ENCODE results near the gene IPP.

IPP gene

GRCh38 chr1:45750298-45751038 is at the start of gene IPP:
IPP (minus strand) TSS chr1:45750653; CDS start chr1:45746411, 4,242 bp downstream.
- no peaks in the 10 kb centered on the region for H3K27me3 ChIP-seq (ENCODE audit: control insufficient read depth, insufficient read depth, low read length)

GRCh38 chr1:45796946-45797345 is 46.5 kb upstream of the IPP start:
- no peaks in the 10 kb centered on the region for H3K4me1 ChIP-seq (ENCODE audit: control insufficient read depth, low read depth, low read length)
- no peaks in the 10 kb centered on the region for H3K36me3 ChIP-seq (ENCODE audit: control insufficient read depth, low read depth, low read length)
- H3K27ac ChIP-seq (ENCODE audit: low read length) = no peak overlapping the region
- H3K9me3 ChIP-seq (ENCODE audit: control insufficient read depth, low read depth, low read length) = no peaks in the 10 kb centered on the region
- no peaks in the 10 kb centered on the region for H3K27me3 ChIP-seq (ENCODE audit: control insufficient read depth, insufficient read depth, low read length)
- no peak overlapping the region for H3K9ac ChIP-seq (ENCODE audit: low read length)
- no peak overlapping the region for H3K4me3 ChIP-seq (ENCODE audit: low read length)

More at GRCh38 chr1:45750298-45751038, at the start of gene IPP:
- peak within 1 kb of the TSS; percentile 84 for H3K27ac ChIP-seq (ENCODE audit: low read length)
- peak within 1 kb of the TSS; percentile 80 for H3K9ac ChIP-seq (ENCODE audit: low read length)
- H3K9me3 ChIP-seq (ENCODE audit: control insufficient read depth, low read depth, low read length) = no peaks in the 10 kb centered on the region
- H3K4me1 ChIP-seq (ENCODE audit: control insufficient read depth, low read depth, low read length) = peaks cover 12% of the 10 kb centered on the region
- H3K36me3 ChIP-seq (ENCODE audit: control insufficient read depth, low read depth, low read length) = no peaks in the 10 kb centered on the region
- H3K4me3 ChIP-seq (ENCODE audit: low read length) = peak within 1 kb of the TSS; percentile 70

DNA sequence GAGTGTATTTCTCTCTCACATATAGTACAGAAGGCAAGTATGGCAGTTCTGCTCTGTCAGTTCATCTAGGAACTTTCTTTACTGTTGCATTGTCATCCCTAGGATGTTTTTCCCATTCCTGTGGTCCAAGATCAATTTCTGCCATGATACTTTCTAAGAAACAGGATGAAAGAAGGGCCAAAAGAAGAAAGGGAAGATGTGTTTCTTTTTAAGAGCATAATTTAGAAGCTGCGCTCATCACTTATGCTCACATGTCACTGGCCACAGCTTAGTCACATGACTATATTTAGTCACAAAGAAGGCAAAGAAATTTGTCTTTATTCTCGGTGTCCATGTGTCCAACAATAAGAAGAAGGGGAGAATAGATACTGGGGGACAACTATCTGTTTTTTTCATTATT is 45.9 kb upstream of the IPP start:
- Histone ChIP-seq H3K4me1 (ENCODE audit: control insufficient read depth, low read depth, low read length) (no peaks in the 10 kb centered on the region), H3K9ac (ENCODE audit: low read length) (no peak overlapping the region), H3K27ac (ENCODE audit: low read length) (no peak overlapping the region), H3K36me3 (ENCODE audit: control insufficient read depth, low read depth, low read length) (no peaks in the 10 kb centered on the region), H3K4me3 (ENCODE audit: low read length) (no peak overlapping the region), H3K9me3 (ENCODE audit: control insufficient read depth, low read depth, low read length) (no peaks in the 10 kb centered on the region), H3K27me3 (ENCODE audit: control insufficient read depth, insufficient read depth, low read length) (no peaks in the 10 kb centered on the region)

DNA sequence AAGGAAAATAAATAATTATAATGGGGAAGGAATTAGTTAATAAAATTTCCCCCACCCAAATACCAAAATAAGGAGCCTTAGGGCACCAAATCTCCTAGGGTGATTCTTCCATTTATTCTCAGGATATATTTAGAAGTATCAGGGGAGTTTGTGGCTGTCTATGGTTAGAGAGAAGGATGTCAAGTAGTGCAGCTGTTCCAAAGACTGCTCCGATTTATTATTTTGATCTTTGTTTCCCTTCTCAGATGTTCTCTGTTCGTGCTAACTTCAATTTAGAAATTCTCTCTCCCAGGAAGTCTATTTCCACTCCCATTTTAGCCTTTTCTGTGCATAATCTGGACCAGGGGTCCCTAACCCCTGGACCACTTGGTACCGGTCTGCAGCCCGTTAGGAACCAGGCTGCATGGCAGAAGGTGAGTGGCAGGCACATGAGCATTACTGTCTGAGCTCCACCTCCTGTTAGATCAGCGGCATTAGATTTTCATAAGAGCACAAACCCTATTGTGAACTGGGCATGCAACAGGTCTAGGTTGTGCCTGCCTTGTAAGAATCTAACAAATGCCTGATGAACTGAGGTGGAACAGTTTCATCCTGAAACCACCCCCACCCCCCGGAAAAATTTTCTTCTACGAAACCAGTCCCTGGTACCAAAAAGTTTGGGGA is 43.6 kb upstream of the IPP start:
- Histone ChIP-seq H3K27me3 (ENCODE audit: control insufficient read depth, insufficient read depth, low read length) (no peaks in the 10 kb centered on the region), H3K36me3 (ENCODE audit: control insufficient read depth, low read depth, low read length) (no peaks in the 10 kb centered on the region), H3K27ac (ENCODE audit: low read length) (no peak overlapping the region), H3K9ac (ENCODE audit: low read length) (no peak overlapping the region), H3K9me3 (ENCODE audit: control insufficient read depth, low read depth, low read length) (no peaks in the 10 kb centered on the region), H3K4me1 (ENCODE audit: control insufficient read depth, low read depth, low read length) (no peaks in the 10 kb centered on the region), H3K4me3 (ENCODE audit: low read length) (no peak overlapping the region)

- Histone ChIP-seq H3K4me3 (ENCODE audit: low read length) (no peak overlapping the region), H3K27me3 (ENCODE audit: control insufficient read depth, insufficient read depth, low read length) (no peaks in the 10 kb centered on the region), H3K4me1 (ENCODE audit: control insufficient read depth, low read depth, low read length) (no peaks in the 10 kb centered on the region), H3K27ac (ENCODE audit: low read length) (no peak overlapping the region), H3K9me3 (ENCODE audit: control insufficient read depth, low read depth, low read length) (no peaks in the 10 kb centered on the region), H3K36me3 (ENCODE audit: control insufficient read depth, low read depth, low read length) (no peaks in the 10 kb centered on the region), H3K9ac (ENCODE audit: low read length) (no peak overlapping the region)
These were observed 42.3 kb upstream of the IPP start for GRCh38 chr1:45792744-45793143.

GRCh38 chr1:45789601-45790000 is 39.1 kb upstream of the IPP start:
- H3K27me3 ChIP-seq (ENCODE audit: control insufficient read depth, insufficient read depth, low read length) = no peaks in the 10 kb centered on the region
- H3K9me3 ChIP-seq (ENCODE audit: control insufficient read depth, low read depth, low read length) = no peaks in the 10 kb centered on the region
- no peaks in the 10 kb centered on the region for H3K36me3 ChIP-seq (ENCODE audit: control insufficient read depth, low read depth, low read length)
- H3K4me3 ChIP-seq (ENCODE audit: low read length) = no peak overlapping the region
- no peak overlapping the region for H3K27ac ChIP-seq (ENCODE audit: low read length)
- no peak overlapping the region for H3K9ac ChIP-seq (ENCODE audit: low read length)
- no peaks in the 10 kb centered on the region for H3K4me1 ChIP-seq (ENCODE audit: control insufficient read depth, low read depth, low read length)

DNA sequence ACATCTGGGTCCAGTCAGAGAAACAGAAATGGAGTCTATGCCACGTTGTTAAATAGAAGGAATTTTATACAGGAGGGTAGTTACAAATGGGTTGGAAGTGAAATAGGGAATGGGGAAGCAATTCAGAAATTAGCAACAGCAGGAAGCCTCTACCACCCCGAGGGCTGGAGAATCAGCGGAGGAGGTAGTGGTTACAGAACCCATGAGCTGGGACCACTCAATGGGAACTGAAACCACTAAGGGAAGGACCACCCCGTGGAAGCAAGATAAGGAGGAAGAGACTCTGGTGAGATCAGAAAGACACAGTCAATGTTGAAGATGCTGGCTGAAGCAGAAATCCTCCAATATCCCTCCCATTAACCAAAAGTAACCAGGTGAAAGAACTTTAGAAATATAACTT is 37.5 kb upstream of the IPP start:
- H3K36me3 ChIP-seq (ENCODE audit: control insufficient read depth, low read depth, low read length) = no peaks in the 10 kb centered on the region
- no peak overlapping the region for H3K27ac ChIP-seq (ENCODE audit: low read length)
- H3K9ac ChIP-seq (ENCODE audit: low read length) = no peak overlapping the region
- no peaks in the 10 kb centered on the region for H3K9me3 ChIP-seq (ENCODE audit: control insufficient read depth, low read depth, low read length)
- H3K27me3 ChIP-seq (ENCODE audit: control insufficient read depth, insufficient read depth, low read length) = no peaks in the 10 kb centered on the region
- no peak overlapping the region for H3K4me3 ChIP-seq (ENCODE audit: low read length)
- no peaks in the 10 kb centered on the region for H3K4me1 ChIP-seq (ENCODE audit: control insufficient read depth, low read depth, low read length)

DNA sequence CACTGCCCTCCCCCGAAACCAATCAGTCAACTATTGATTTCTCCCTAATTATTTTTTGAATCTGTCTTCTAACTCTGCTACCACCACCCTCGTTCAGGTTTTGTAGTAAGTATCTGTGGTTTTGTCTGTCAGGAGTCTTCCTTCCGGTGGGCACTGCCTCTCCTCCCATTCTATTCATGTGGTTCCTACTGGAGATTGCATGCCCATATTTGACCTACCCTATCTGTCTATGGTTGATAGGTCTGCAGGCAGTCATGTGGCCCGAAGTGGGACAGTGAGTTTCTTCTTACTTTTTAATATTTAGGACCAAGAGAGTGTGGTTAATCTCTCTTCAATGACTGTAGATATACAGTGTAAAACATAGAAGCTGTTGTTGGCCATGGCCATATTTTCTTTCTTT is 35.1 kb upstream of the IPP start:
- Histone ChIP-seq H3K9ac (ENCODE audit: low read length) (no peak overlapping the region), H3K27ac (ENCODE audit: low read length) (no peak overlapping the region), H3K9me3 (ENCODE audit: control insufficient read depth, low read depth, low read length) (no peaks in the 10 kb centered on the region), H3K4me3 (ENCODE audit: low read length) (no peak overlapping the region), H3K27me3 (ENCODE audit: control insufficient read depth, insufficient read depth, low read length) (no peaks in the 10 kb centered on the region), H3K36me3 (ENCODE audit: control insufficient read depth, low read depth, low read length) (no peaks in the 10 kb centered on the region), H3K4me1 (ENCODE audit: control insufficient read depth, low read depth, low read length) (no peaks in the 10 kb centered on the region)

- no peak overlapping the region for H3K4me3 ChIP-seq (ENCODE audit: low read length)
- no peak overlapping the region for H3K27ac ChIP-seq (ENCODE audit: low read length)
- no peaks in the 10 kb centered on the region for H3K36me3 ChIP-seq (ENCODE audit: control insufficient read depth, low read depth, low read length)
- H3K9ac ChIP-seq (ENCODE audit: low read length) = no peak overlapping the region
- H3K4me1 ChIP-seq (ENCODE audit: control insufficient read depth, low read depth, low read length) = no peaks in the 10 kb centered on the region
- H3K9me3 ChIP-seq (ENCODE audit: control insufficient read depth, low read depth, low read length) = no peaks in the 10 kb centered on the region
- H3K27me3 ChIP-seq (ENCODE audit: control insufficient read depth, insufficient read depth, low read length) = no peaks in the 10 kb centered on the region
These were observed 25.3 kb upstream of the IPP start for GRCh38 chr1:45775794-45776193.

GRCh38 chr1:45772971-45773370 is 22.5 kb upstream of the IPP start:
- Histone ChIP-seq H3K4me1 (ENCODE audit: control insufficient read depth, low read depth, low read length) (no peaks in the 10 kb centered on the region), H3K36me3 (ENCODE audit: control insufficient read depth, low read depth, low read length) (no peaks in the 10 kb centered on the region), H3K27ac (ENCODE audit: low read length) (no peak overlapping the region), H3K4me3 (ENCODE audit: low read length) (no peak overlapping the region), H3K9ac (ENCODE audit: low read length) (no peak overlapping the region), H3K27me3 (ENCODE audit: control insufficient read depth, insufficient read depth, low read length) (no peaks in the 10 kb centered on the region), H3K9me3 (ENCODE audit: control insufficient read depth, low read depth, low read length) (no peaks in the 10 kb centered on the region)

- H3K9me3 ChIP-seq (ENCODE audit: control insufficient read depth, low read depth, low read length) = no peaks in the 10 kb centered on the region
- H3K9ac ChIP-seq (ENCODE audit: low read length) = no peak overlapping the region
- no peak overlapping the region for H3K4me3 ChIP-seq (ENCODE audit: low read length)
- H3K27ac ChIP-seq (ENCODE audit: low read length) = no peak overlapping the region
- H3K36me3 ChIP-seq (ENCODE audit: control insufficient read depth, low read depth, low read length) = no peaks in the 10 kb centered on the region
- no peaks in the 10 kb centered on the region for H3K4me1 ChIP-seq (ENCODE audit: control insufficient read depth, low read depth, low read length)
- H3K27me3 ChIP-seq (ENCODE audit: control insufficient read depth, insufficient read depth, low read length) = no peaks in the 10 kb centered on the region
These were observed 18.9 kb upstream of the IPP start for GRCh38 chr1:45769261-45769932.

All from iPS-18a (cell line).